CD4-positive, alpha-beta T cell treated with Interleukin-4 for 4 hours (primary cell): Measurements from ENCODE around the gene PPL.
"Not testable (repeated sequence)": the region's sequence is repeated elsewhere in the genome, so short reads cannot be mapped to it uniquely, and the experiment has no call there.

Experiments
- DNase-seq: peaks from one replicate; pipeline ENCODE4 v3.0.0-alpha.2; 2020

Gene PPL

GRCh38 chr16:4936991-4937781 is at the start of gene PPL:
Gene PPL, minus strand, starts transcription at chr16:4937148. Its CDS starts 103 bp downstream, at chr16:4937045.
- no peak for DNase-seq

GRCh38 chr16:4984174-4984990 is 47.4 kb upstream of the PPL start:
- DNase-seq, result no peak

GRCh38 chr16:4982056-4982867 is 45.3 kb upstream of the PPL start:
- DNase-seq, result no peak

GRCh38 chr16:4981473-4981872 is 44.5 kb upstream of the PPL start:
- DNase-seq, result no peak

GRCh38 chr16:4980691-4981090 is 43.7 kb upstream of the PPL start:
- DNase-seq, result no peak

- DNase-seq, result no peak
Measured at GRCh38 chr16:4979736-4980660, 43.0 kb upstream of the PPL start.

GRCh38 chr16:4979164-4979563 is 42.2 kb upstream of the PPL start:
- DNase-seq, result no peak

GRCh38 chr16:4976611-4977145 is 39.7 kb upstream of the PPL start:
- DNase-seq, result no peak

- DNase-seq, result no peak
Measured at GRCh38 chr16:4976079-4976478, 39.1 kb upstream of the PPL start.

GRCh38 chr16:4972938-4973587 is 36.1 kb upstream of the PPL start:
- no peak for DNase-seq

GRCh38 chr16:4970010-4970409 is 33.1 kb upstream of the PPL start:
- DNase-seq, result no peak

GRCh38 chr16:4968879-4969483 is 32.0 kb upstream of the PPL start:
- no peak for DNase-seq

GRCh38 chr16:4968278-4968677 is 31.3 kb upstream of the PPL start:
- not testable (repeated sequence) for DNase-seq

GRCh38 chr16:4966736-4967453 is 29.9 kb upstream of the PPL start:
- DNase-seq, result no peak

- DNase-seq, result not testable (repeated sequence)
Measured at GRCh38 chr16:4963527-4963926, 26.6 kb upstream of the PPL start.

GRCh38 chr16:4962716-4963115 is 25.8 kb upstream of the PPL start:
- no peak for DNase-seq

- no peak for DNase-seq
Measured at GRCh38 chr16:4960579-4960978, 23.6 kb upstream of the PPL start.

GRCh38 chr16:4958510-4959438 is 21.8 kb upstream of the PPL start:
- no peak for DNase-seq
